ENCODE data around the gene RAX.
"Not testable (repeated sequence)": the region's sequence is repeated elsewhere in the genome, so short reads cannot be mapped to it uniquely, and the experiment has no call there.

RAX gene

GRCh38 chr18:59273759-59274532 is 692 bp upstream of the RAX start:
- no peak for DNase-seq (ENCODE audit: extremely low read depth in 1 of 2, low read depth in 1 of 2)

GRCh38 chr18:59272221-59272888 is 899 bp downstream of the RAX start:
- DNase-seq (ENCODE audit: extremely low read depth in 1 of 2, low read depth in 1 of 2) = no peak

GRCh38 chr18:59271606-59272220 is 1.5 kb downstream of the RAX start:
- DNase-seq (ENCODE audit: extremely low read depth in 1 of 2, low read depth in 1 of 2) = no peak

- DNase-seq (ENCODE audit: extremely low read depth in 1 of 2, low read depth in 1 of 2) = no peak
Measured at GRCh38 chr18:59270689-59271257, 2.5 kb downstream of the RAX start.

GRCh38 chr18:59269563-59270119 is 3.6 kb downstream of the RAX start:
- DNase-seq (ENCODE audit: extremely low read depth in 1 of 2, low read depth in 1 of 2) = no peak

- DNase-seq (ENCODE audit: extremely low read depth in 1 of 2, low read depth in 1 of 2) = peak; percentile 22 to 29
Measured at GRCh38 chr18:59268721-59269562, 4.3 kb downstream of the RAX start.

- no peak for DNase-seq (ENCODE audit: extremely low read depth in 1 of 2, low read depth in 1 of 2)
Measured at GRCh38 chr18:59268127-59268720, 5.0 kb downstream of the RAX start.

GRCh38 chr18:59267503-59268126 is 5.6 kb downstream of the RAX start:
- no peak for DNase-seq (ENCODE audit: extremely low read depth in 1 of 2, low read depth in 1 of 2)

GRCh38 chr18:59266886-59267502 is 6.3 kb downstream of the RAX start:
- no peak for DNase-seq (ENCODE audit: extremely low read depth in 1 of 2, low read depth in 1 of 2)

GRCh38 chr18:59266459-59266858 is 6.8 kb downstream of the RAX start:
- no peak for DNase-seq (ENCODE audit: extremely low read depth in 1 of 2, low read depth in 1 of 2)

- no peak for DNase-seq (ENCODE audit: extremely low read depth in 1 of 2, low read depth in 1 of 2)
Measured at GRCh38 chr18:59265974-59266369, 7.3 kb downstream of the RAX start.

- DNase-seq (ENCODE audit: extremely low read depth in 1 of 2, low read depth in 1 of 2) = peak in 1 of 2 donors; percentile 29
Measured at GRCh38 chr18:59265246-59265973, 7.8 kb downstream of the RAX start.

GRCh38 chr18:59264651-59265245 is 8.5 kb downstream of the RAX start:
- DNase-seq (ENCODE audit: extremely low read depth in 1 of 2, low read depth in 1 of 2) = no peak

GRCh38 chr18:59264121-59264571 is 9.1 kb downstream of the RAX start:
- no peak for DNase-seq (ENCODE audit: extremely low read depth in 1 of 2, low read depth in 1 of 2)

GRCh38 chr18:59263661-59264060 is 9.6 kb downstream of the RAX start:
- DNase-seq (ENCODE audit: extremely low read depth in 1 of 2, low read depth in 1 of 2) = no peak

- DNase-seq (ENCODE audit: extremely low read depth in 1 of 2, low read depth in 1 of 2) = not testable (repeated sequence)
Measured at GRCh38 chr18:59262243-59262642, 11.0 kb downstream of the RAX start.

- DNase-seq (ENCODE audit: extremely low read depth in 1 of 2, low read depth in 1 of 2) = not testable (repeated sequence)
Measured at GRCh38 chr18:59261842-59262241, 11.4 kb downstream of the RAX start.

GRCh38 chr18:59255491-59255890 is 17.8 kb downstream of the RAX start:
- DNase-seq (ENCODE audit: extremely low read depth in 1 of 2, low read depth in 1 of 2) = not testable (repeated sequence)

Measured in stimulated activated CD8-positive, alpha-beta memory T cell treated with anti-CD3 and anti-CD28 coated beads, Interleukin-7, amount 100 ng/mL, for 48 hours (primary cell).